ENCODE measurements around the gene ERBB4. TPM values are rescaled to one million over a fixed set of nuclear protein-coding genes. Genes with fewer than 3 reads are reported as not detected.

The ERBB4 gene
- total RNA-seq, 2 donors from 2014 or later: 1.0 to 32.8 TPM

- TF ChIP-seq POLR2AphosphoS5 (IDR thresholded peaks at IDR 0.05) (no peak), POLR2A (IDR thresholded peaks at IDR 0.05) (no peak)
- TF ChIP-seq, protein P1, sequence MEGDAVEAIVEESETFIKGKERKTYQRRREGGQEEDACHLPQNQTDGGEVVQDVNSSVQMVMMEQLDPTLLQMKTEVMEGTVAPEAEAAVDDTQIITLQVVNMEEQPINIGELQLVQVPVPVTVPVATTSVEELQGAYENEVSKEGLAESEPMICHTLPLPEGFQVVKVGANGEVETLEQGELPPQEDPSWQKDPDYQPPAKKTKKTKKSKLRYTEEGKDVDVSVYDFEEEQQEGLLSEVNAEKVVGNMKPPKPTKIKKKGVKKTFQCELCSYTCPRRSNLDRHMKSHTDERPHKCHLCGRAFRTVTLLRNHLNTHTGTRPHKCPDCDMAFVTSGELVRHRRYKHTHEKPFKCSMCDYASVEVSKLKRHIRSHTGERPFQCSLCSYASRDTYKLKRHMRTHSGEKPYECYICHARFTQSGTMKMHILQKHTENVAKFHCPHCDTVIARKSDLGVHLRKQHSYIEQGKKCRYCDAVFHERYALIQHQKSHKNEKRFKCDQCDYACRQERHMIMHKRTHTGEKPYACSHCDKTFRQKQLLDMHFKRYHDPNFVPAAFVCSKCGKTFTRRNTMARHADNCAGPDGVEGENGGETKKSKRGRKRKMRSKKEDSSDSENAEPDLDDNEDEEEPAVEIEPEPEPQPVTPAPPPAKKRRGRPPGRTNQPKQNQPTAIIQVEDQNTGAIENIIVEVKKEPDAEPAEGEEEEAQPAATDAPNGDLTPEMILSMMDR (IDR thresholded peaks at IDR 0.05): no peak
- Histone ChIP-seq H3K36me3 (no peaks in the 10 kb centered on the region), H3K4me3 (no peak overlapping the region), H3K9me3 (no peaks in the 10 kb centered on the region), H3K27me3 (replicated peaks; ENCODE audit: insufficient read depth) (no peaks in the 10 kb centered on the region), H3K4me1 (replicated peaks) (no peaks in the 10 kb centered on the region), H3K27ac (no peak overlapping the region)
- intact Hi-C loops (cut with DNase I): no loop called here
- DNase-seq (ENCODE audit: low spot score): no peak
- WGBS: 71% methylated on average over 3 of the region's 3 CpGs
Measured at GRCh38 chr2:212416086-212416485, 122.5 kb downstream of the ERBB4 start.

GRCh38 chr2:212414767-212415211 lies 123.8 kb downstream of the ERBB4 start:
- no peak for DNase-seq (ENCODE audit: low spot score)
- intact Hi-C loops (cut with DNase I): no loop called here
- H3K4me3 ChIP-seq: no peak overlapping the region
- no peaks in the 10 kb centered on the region for H3K4me1 ChIP-seq (replicated peaks)
- no peak for TF ChIP-seq POLR2AphosphoS5 (IDR thresholded peaks at IDR 0.05)
- TF ChIP-seq, protein P1 (IDR thresholded peaks at IDR 0.05): no peak
- no peak for TF ChIP-seq POLR2A (IDR thresholded peaks at IDR 0.05)
- 64% methylated on average over 4 of the region's 4 CpGs for WGBS
- H3K36me3 ChIP-seq: no peaks in the 10 kb centered on the region
- H3K27me3 ChIP-seq (replicated peaks; ENCODE audit: insufficient read depth): no peaks in the 10 kb centered on the region
- H3K27ac ChIP-seq: no peak overlapping the region
- H3K9me3 ChIP-seq: no peaks in the 10 kb centered on the region

DNA sequence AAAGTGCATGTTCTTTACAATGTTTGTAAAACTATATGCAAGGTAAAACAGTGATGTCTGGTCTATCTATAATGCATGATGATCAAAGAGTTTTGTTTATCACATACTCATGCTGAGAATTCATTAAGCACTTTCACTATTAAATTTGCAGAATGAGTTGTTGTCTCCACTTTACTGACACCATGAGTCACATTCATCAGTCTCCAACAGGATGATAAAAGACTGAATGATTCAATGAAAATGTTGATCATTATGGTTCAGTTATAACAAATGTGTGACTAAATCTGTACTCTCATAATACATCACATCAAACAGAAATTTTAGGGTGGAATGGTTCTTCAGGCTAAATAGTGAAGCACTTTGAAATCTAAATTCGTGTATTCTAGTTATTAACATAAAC lies 129.0 kb downstream of the ERBB4 start:
- TF ChIP-seq, protein P1 (IDR thresholded peaks at IDR 0.05): no peak
- no peak for TF ChIP-seq POLR2AphosphoS5 (IDR thresholded peaks at IDR 0.05)
- TF ChIP-seq POLR2A (IDR thresholded peaks at IDR 0.05): no peak

DNA sequence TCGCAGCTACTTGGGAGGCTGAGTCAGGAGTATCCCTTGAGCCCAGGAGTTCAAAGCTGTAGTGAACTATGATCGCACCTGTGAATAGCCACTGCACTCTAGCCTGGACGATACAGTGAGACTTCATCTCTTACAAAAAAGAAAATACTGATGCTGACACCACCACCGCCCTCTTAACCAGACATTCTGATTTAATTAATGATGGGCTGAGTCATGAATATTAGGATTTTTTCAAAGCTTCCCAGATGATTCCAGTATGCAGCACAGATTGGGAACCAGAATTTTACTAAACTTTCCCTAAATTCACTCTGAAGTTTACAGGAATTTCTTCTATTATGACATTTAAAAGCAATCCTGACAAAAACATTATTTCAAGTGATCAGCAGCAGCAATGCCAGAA lies 130.1 kb downstream of the ERBB4 start:
- no peak overlapping the region for H3K4me3 ChIP-seq
- intact Hi-C loops (cut with DNase I): no loop called here
- no peak overlapping the region for H3K27ac ChIP-seq
- TF ChIP-seq POLR2A (IDR thresholded peaks at IDR 0.05) (no peak), POLR2AphosphoS5 (IDR thresholded peaks at IDR 0.05) (no peak)
- TF ChIP-seq, protein P1 (IDR thresholded peaks at IDR 0.05): no peak
- H3K27me3 ChIP-seq (replicated peaks; ENCODE audit: insufficient read depth): no peaks in the 10 kb centered on the region
- no peaks in the 10 kb centered on the region for H3K4me1 ChIP-seq (replicated peaks)
- no peaks in the 10 kb centered on the region for H3K36me3 ChIP-seq
- WGBS: 92% methylated on average over 4 of the region's 4 CpGs
- no peak for DNase-seq (ENCODE audit: low spot score)
- H3K9me3 ChIP-seq: no peaks in the 10 kb centered on the region

More for the DNA sequence above, 129.0 kb downstream of the ERBB4 start:
- no peaks in the 10 kb centered on the region for H3K27me3 ChIP-seq (replicated peaks; ENCODE audit: insufficient read depth)
- no peak overlapping the region for H3K4me3 ChIP-seq
- no peak overlapping the region for H3K27ac ChIP-seq
- intact Hi-C loops (cut with DNase I): no loop called here
- no peaks in the 10 kb centered on the region for H3K4me1 ChIP-seq (replicated peaks)
- no peaks in the 10 kb centered on the region for H3K9me3 ChIP-seq
- 53% methylated on average over 1 of the region's 1 CpG for WGBS
- no peaks in the 10 kb centered on the region for H3K36me3 ChIP-seq
- DNase-seq (ENCODE audit: low spot score): no peak

DNA sequence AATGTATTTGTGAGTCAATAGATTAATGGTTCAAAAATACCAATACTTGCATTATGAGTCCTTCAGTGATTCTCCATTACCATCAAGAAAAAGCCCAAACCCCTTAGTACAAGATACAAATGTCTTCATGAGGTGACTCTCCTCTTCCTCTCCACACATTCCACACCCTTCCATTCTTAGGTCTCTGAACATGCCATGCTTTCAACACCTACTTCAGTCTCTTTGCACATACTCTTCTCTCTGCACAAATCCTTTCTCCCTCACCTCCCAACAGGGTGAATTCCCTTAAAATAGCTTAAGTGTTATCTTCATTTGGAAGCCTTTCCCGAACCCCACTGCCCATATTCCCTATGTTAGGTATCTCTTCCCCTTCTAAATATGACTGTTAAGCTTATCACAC lies 131.9 kb downstream of the ERBB4 start:
- intact Hi-C loops (cut with DNase I): no loop called here
- WGBS: 61% methylated on average over 1 of the region's 1 CpG

More for the DNA sequence above, 131.9 kb downstream of the ERBB4 start:
- Histone ChIP-seq H3K4me1 (replicated peaks) (no peaks in the 10 kb centered on the region), H3K27me3 (replicated peaks; ENCODE audit: insufficient read depth) (no peaks in the 10 kb centered on the region), H3K36me3 (no peaks in the 10 kb centered on the region), H3K9me3 (no peaks in the 10 kb centered on the region), H3K4me3 (no peak overlapping the region), H3K27ac (no peak overlapping the region)
- DNase-seq (ENCODE audit: low spot score): no peak
- TF ChIP-seq POLR2AphosphoS5 (IDR thresholded peaks at IDR 0.05) (no peak), POLR2A (IDR thresholded peaks at IDR 0.05) (no peak)
- TF ChIP-seq, protein P1 (IDR thresholded peaks at IDR 0.05): no peak

Data from prostate gland (tissue), 2 donors.